Hepatocyte (in vitro differentiated cells): ENCODE data around the gene TMEM270.

Experiments
- CTCF ChIP-seq: fragments of 200-600 bp; sonication (generic); IDR thresholded peaks from 2 replicates; pipeline ENCODE4 v1.5.1; 2016; ENCODE audit warnings: antibody characterized with exemption, mild to moderate bottlenecking; ENCODE audit not compliant: poor library complexity
- EZH2 ChIP-seq: fragments of 200-600 bp; sonication (generic); IDR thresholded peaks from 2 replicates; pipeline ENCODE4 v1.6.1; 2016; ENCODE audit warnings: antibody characterized with exemption, mild to moderate bottlenecking, borderline replicate concordance

GRCh38 chr7:73858807-73859206 lies 2.2 kb upstream of the TMEM270 start:
- TF ChIP-seq CTCF: no peak
- no peak for TF ChIP-seq EZH2
